HG02938 (cell line): ENCODE results near the gene PRKAR2B.
"Not testable (repeated sequence)": the region's sequence is repeated elsewhere in the genome, so short reads cannot be mapped to it uniquely, and the experiment has no call there.

Experiments used
- ATAC-seq: cut with Tn5 transposase; IDR thresholded peaks from one replicate; pipeline ENCODE4 v1.9.1; 2021; ENCODE audit warnings: mild to moderate bottlenecking, moderate library complexity; ENCODE audit not compliant: unreplicated experiment

The PRKAR2B gene

DNA sequence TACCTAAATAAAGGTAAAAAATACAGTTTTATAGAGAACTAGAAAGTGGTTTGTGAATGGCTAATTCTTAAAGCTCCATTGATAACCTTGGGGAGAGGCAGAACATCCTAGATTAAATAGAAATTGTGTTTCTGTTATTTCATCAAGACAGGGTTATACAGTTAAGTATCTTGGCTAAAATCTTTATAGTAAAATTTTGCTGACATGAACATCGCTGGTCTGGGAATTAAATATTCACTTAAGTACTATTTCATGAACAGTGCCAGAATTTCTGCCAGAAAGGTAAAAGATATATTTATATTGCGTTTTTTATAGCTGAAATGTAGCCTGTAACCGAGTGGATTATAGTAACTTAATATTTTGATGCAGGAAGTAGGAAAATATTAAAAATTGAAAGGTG lies 70.6 kb downstream of the PRKAR2B start:
- ATAC-seq, result no peak

DNA sequence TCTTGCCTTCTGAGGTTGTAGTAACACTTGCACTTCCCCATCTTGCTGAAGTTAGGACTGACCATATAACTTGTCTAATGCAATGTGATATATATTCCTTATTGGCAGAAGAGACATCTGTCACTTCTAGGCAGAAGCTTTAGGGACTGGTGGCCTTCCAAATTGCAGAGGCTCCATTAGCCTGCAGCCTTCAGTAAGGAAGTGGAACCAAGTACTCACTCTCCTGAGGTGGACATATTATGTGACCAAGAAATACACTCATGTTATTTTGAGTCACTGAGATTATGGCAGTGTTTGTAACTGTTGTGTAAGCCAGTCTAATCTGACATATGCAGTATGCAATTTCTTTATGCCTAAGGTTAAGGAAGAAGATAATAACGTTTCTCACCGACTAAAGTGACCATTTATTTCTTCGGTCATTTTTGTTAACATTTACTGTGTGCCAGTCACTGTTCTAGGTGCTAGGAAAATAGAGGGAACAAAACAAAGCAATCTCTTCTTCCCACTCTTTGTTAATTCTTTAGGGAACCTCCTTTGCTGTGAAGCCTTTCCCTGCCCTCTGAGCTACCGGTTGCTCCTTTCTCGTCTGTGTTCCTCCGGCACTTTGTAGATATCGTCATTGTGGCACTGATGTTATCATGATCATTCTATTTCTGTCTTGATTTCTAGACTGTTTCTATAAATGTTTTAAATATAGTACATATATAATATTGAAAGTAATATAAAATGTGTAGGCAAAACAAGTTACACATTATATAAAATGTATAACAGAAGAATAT lies 71.4 kb downstream of the PRKAR2B start:
- ATAC-seq, result no peak

DNA sequence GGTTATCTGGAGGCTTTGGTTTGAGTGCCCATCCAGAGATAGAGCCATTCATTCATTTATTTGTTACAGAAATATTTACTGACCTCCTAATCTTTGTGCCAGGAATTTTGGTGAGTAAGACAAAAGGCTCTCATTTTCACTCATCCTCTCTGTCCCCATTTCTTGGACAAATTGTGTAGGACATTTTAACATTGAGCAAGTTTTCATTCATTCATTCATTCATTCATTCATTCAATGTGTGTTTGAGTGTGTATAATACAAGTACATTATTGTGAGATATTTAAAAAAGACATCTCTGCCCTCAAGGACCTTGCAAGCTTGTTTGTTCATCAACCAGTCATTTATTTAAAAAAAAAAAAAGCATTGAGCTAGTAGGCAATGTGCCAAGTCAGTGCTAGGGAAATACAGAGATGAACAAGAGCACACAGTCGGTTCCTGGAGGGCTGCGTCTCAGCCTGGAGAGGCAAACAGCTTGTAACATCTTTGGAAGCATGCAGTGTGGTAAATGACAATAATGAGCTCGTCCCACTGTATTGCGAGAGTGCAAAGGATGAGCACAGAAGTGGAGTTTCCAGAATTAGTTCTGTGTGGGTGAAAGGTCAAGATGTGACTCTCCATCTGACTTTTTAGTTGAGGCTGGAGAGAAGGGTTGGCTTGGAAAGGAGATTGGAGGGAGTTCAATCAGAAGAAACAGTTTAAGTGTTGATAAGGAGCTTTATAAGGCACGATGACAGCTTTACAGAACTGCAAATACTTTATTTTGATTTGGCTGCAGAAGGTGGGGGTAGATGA lies 73.8 kb downstream of the PRKAR2B start:
- ATAC-seq, result no peak

- no peak for ATAC-seq
Observed at GRCh38 chr7:107119376-107120105, 75.0 kb downstream of the PRKAR2B start.

DNA sequence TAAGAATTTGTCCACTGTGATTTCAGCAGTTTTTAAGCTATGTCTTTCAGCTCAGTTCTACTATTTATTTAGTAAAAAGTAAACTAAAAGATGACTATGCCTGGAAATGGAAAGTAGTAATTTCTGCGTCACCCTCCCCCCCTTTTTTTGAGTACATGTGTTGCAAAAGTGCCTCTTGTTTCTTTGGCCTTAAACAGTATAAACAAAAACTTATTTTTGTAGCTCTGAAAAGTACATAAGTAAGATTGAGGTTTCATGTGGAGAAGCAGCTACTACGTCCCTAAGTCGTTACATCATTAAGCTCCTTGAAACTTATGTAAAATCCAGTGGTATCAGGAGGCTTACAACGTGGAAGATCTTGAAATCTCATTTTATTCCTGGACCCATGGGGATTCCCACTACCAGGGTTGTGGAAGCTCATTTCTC lies 78.0 kb downstream of the PRKAR2B start:
- ATAC-seq, result no peak

DNA sequence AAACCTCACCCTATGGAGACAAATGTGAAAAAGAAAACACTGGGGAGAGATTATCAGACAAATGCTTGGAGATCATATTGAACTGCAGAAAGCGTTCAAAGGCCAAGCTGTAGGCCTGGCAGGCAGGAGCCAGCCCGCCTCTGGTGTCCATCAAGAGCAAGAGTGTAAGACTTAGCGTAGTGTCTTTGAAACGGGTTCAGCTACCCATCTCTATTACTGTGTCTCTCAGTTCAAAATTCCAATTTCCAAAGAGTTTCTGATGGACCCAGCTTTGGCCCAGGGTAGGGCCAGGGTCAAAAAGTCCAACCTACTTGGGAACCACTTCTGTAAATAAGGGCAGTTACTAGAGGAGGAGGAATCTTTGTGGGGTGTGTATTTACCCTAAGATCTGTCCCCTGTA lies 78.9 kb downstream of the PRKAR2B start:
- ATAC-seq, result no peak

- no peak for ATAC-seq
Observed at GRCh38 chr7:107125475-107125874, 81.0 kb downstream of the PRKAR2B start.

GRCh38 chr7:107128217-107128616 lies 83.7 kb downstream of the PRKAR2B start:
- ATAC-seq, result no peak

- ATAC-seq, result no peak
Observed at GRCh38 chr7:107128748-107129147, 84.2 kb downstream of the PRKAR2B start.

DNA sequence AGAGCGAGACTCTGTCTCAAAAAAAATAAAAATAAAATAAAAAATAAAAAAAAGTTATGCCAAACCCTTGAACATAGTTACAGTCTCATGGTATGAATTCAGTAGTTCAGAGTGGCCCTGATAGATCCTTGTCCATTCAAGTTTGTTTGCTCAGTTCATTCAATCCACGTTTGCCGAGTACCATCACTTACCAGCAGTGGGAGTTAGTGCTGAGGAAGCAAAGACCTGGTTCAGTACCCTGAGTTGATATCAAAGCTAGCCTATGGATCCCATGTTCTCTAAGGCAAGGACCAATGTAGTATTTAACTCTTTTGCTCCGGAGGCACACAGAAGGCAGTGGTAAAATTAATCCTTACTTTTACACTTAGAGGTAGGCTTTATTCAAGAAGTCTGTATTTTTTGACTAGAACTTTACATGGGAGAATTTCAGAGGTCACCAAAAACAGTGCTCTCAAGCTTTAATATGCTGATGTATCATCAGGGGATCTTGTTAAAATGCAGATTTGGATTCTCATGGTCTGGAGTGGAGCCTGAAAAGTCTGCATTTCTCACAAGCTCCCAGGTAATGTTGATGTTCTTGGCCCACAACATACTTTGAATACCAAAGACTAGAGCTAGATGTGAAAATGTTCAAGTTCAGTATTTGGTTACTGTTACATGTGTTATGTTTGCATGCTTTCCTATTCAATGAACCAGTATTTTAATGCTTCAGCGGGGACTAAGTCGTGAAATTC lies 86.1 kb downstream of the PRKAR2B start:
- no peak for ATAC-seq

DNA sequence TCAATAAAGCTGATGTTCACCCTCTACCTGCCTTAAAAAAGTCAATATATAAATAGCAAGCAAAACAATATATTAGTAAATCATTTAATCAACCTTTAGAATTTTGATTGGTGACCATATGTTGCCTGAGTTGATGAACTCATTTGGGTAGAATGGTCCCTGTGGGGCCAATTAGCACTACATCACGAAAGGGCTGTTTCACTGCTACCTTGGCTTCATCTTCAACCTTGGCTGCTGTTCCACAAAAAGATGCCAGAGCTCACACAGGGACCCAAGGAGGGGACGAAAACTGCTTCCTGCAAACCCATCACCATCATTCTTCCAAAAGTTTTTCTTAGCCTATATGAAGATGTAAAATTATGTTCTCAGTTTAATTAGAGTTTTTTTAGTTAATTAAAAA lies 88.9 kb downstream of the PRKAR2B start:
- no peak for ATAC-seq

DNA sequence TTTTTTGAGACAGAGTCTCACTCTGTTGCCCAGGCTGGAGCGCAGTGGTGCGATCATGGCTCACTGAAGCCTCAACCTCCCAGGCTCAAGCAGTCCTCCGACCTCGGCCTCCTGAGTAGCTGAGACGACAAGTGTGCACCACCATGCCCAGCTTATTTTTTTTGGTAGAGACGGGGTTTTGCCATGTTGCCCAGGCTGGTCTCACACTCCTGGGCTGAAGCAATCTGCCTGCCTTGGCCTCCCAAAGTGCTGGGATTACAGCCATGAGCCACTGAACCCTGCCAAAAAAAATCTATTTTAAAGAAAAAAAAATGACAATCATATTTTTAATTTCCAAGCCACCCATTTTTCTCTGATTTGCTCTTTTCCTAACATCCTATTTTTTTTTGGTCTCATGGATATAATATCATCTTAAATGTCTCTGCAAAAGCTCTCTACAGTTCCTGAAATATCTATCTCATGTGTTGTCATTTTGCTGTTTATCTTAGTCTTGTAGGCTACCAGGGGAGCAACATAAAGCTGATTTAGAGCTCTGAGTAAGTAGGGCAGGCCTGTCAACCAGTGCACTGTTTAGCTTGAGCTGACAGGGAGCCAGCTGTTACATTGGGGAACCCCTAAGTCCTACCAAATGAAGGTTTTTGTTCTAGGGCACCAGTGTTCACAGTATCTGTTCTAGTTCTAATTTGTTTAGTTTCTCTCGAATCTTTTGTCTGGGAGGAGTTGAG lies 94.4 kb downstream of the PRKAR2B start:
- ATAC-seq, result no peak

DNA sequence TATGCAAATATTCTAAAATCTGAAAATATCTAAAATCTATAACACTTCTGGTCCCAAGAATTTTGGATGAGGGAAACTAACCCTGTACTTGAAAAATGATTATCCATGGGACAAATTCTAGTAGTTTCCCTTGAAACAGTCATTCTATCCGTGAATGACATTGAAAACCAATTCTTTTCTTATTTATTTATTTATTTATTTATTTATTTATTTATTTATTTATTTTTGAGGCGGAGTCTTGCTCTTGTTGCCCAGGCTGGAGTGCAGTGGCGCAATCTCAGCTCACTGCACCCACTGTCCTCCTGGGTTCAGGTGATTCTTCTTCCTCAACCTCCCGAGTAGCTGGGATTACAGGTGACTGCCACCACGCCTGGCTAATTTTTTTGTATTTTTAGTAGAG lies 99.4 kb downstream of the PRKAR2B start:
- ATAC-seq, result not testable (repeated sequence)

DNA sequence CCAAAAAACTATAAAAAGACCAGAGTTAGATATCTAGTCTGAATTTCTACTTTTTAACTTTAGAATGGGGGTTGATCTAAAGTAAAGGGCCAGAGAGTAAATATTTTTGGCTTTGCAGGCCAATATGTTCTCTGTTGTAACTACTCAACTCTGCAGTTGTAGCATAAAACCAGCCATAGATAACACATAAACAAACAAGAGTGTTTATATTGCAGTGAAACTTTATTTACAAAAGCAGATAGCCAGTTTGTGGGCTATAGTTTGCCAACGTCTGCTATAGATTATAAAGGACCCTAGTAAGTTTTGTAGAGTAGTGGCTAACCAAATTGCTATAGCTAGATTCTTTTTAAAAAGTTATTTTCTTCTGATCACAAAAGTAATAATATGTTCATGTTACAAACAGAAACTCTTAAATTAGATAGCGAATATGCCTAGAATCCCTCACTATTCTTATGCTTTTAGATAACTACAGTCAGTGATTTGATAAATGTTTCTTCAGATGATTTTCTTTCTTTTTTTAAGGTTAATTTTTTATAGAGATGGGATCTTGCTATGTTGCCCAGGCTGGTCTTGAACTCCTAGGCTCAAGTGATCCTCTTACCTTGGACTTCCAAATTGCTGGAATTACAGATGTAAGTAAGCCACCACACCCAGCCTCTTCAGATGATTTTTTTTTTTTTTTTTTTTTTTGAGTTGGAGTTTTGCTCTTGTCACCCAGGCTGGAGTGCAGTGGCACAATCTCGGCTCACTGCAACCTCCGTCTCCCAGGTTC lies 100.7 kb downstream of the PRKAR2B start:
- no peak for ATAC-seq

DNA sequence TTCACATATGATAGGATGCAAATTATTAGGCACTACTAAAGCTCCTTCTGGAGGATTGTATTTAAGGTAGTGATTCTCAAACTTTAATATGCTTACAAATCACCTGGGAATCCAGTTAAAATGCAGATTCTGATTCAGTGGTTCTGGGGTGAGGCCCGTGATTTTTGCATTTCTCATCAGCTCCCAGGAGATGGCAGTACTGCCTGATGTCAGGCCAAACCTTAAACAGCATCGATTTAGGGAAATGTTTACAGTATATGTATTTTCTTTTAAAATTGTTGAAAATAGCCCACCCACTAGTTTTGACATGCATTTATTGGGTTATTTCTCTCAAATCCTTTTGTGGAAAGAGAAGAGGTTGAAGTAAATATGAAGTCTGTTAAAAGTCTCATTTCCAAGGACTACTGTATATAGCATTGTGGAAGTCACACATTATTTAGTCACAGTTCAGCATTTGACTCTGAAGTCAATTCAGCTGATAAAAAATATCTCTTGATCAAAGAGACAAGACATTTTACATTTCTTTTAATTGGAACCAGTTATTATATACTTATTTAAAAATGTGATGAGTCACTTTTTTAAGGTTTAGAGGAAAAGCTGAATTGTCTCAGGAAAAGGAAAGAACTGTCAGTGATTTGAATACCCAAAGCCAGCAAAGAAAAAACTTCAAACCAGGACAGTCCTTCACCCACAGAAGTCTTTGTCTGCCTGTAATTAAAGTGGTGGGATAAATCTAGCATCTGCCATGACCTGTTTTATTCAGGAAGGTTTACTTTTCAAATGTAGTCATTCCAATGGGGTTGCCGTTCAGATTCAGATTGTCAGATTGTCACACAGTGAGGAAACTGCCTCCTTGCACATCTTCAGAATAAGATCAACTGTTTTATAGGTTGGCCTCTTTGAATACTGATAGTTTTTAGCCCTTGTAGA lies 103.2 kb downstream of the PRKAR2B start:
- no peak for ATAC-seq

GRCh38 chr7:107148721-107149120 lies 104.2 kb downstream of the PRKAR2B start:
- ATAC-seq, result no peak

GRCh38 chr7:107149863-107150262 lies 105.4 kb downstream of the PRKAR2B start:
- ATAC-seq, result no peak

- ATAC-seq, result no peak
Observed at GRCh38 chr7:107150375-107151073, 106.0 kb downstream of the PRKAR2B start.
